WTC11 (cell line): ENCODE data around the gene ADAM17. TPM values are rescaled to one million over a fixed set of nuclear protein-coding genes. Genes with fewer than 3 reads are reported as not detected.

Experiments
- ATAC-seq: fragments of 200-7000 bp; cut with Tn5 transposase; 2 replicates; pipeline ENCODE4 v1.10.0; 2021; ENCODE audit warnings: mild to moderate bottlenecking, moderate library complexity
- CTCF ChIA-PET: fragments of 300-600 bp; sonication (Branson Sonifier 250); formaldehyde crosslinking; loops from one replicate; lab custom pipeline; 2021; ENCODE audit warnings: antibody characterized with exemption; lab: Charles Lee
- POLR2A ChIA-PET: fragments of 350-600 bp; sonication (Branson Sonifier 250); formaldehyde crosslinking; loops from one replicate; lab custom pipeline; 2021; ENCODE audit warnings: antibody characterized with exemption; lab: Charles Lee
- DNase-seq: peaks from one replicate; pipeline ENCODE4 v3.0.0; 2021; ENCODE audit warnings: low spot score
- H3K27ac Mint-ChIP-seq: 2 replicates; pipeline ENCODE4 v1.8.0; 2021; ENCODE audit warnings: mixed read lengths
- H3K27me3 Mint-ChIP-seq: 2 replicates; pipeline ENCODE4 v1.8.0; 2021; ENCODE audit warnings: low read depth, mild to moderate bottlenecking, moderate library complexity, mixed read lengths
- H3K36me3 Mint-ChIP-seq: 2 replicates; pipeline ENCODE4 v1.8.0; 2021; ENCODE audit warnings: mixed read lengths
- H3K4me1 Mint-ChIP-seq: 2 replicates; pipeline ENCODE4 v1.8.0; 2022; ENCODE audit warnings: mixed read lengths
- H3K4me3 Mint-ChIP-seq: 2 replicates; pipeline ENCODE4 v1.8.0; 2021; ENCODE audit warnings: mild to moderate bottlenecking, moderate library complexity, mixed read lengths
- H3K9me3 Mint-ChIP-seq: 2 replicates; pipeline ENCODE4 v1.8.0; 2021; ENCODE audit warnings: mixed read lengths
- ETV6 ChIP-seq: sonication (generic); formaldehyde crosslinking; IDR thresholded peaks from 2 replicates; pipeline ENCODE4 v1.8.1; 2022; ENCODE audit warnings: mild to moderate bottlenecking, missing genetic modification reagents
- FOXJ3 ChIP-seq: sonication (generic); formaldehyde crosslinking; IDR thresholded peaks from 2 replicates; pipeline ENCODE4 v1.9.0; 2021; ENCODE audit warnings: missing genetic modification reagents, mild to moderate bottlenecking, borderline replicate concordance
- GABPB1 ChIP-seq: sonication (generic); formaldehyde crosslinking; IDR thresholded peaks from 2 replicates; pipeline ENCODE4 v1.8.1; 2023; ENCODE audit warnings: mild to moderate bottlenecking, missing genetic modification reagents
- MYBL2 ChIP-seq: sonication (generic); formaldehyde crosslinking; IDR thresholded peaks from 2 replicates; pipeline ENCODE4 v1.8.1; 2023; ENCODE audit warnings: mild to moderate bottlenecking, moderate library complexity, missing genetic modification reagents
- NFATC4 ChIP-seq: fragments of 250-450 bp; sonication (Bioruptor Pico); IDR thresholded peaks from 2 replicates; pipeline ENCODE4 v1.9.0; 2021; ENCODE audit warnings: mild to moderate bottlenecking
- NFYB ChIP-seq: sonication (generic); formaldehyde crosslinking; conservative IDR thresholded peaks from 2 replicates; pipeline ENCODE4 v1.8.0; 2022; ENCODE audit warnings: low read depth, missing genetic modification reagents
- NR2C2 ChIP-seq: sonication (generic); formaldehyde crosslinking; IDR thresholded peaks from 2 replicates; pipeline ENCODE4 v1.8.0; 2022; ENCODE audit warnings: mild to moderate bottlenecking, missing genetic modification reagents
- NR3C1 ChIP-seq: sonication (generic); formaldehyde crosslinking; conservative IDR thresholded peaks from 2 replicates; pipeline ENCODE4 v1.8.1; 2023; ENCODE audit warnings: low read depth, mild to moderate bottlenecking, missing genetic modification reagents
- SOX15 ChIP-seq: fragments of 250-450 bp; sonication (Bioruptor Pico); IDR thresholded peaks from 2 replicates; pipeline ENCODE4 v1.9.0; 2021; ENCODE audit warnings: mild to moderate bottlenecking
- ZBTB43 ChIP-seq: sonication (generic); formaldehyde crosslinking; IDR thresholded peaks from 2 replicates; pipeline ENCODE4 v1.8.1; 2023; ENCODE audit warnings: mild to moderate bottlenecking, missing genetic modification reagents
- ZNF232 ChIP-seq: sonication (generic); formaldehyde crosslinking; IDR thresholded peaks from 2 replicates; pipeline ENCODE4 v1.8.0; 2022; ENCODE audit warnings: mild to moderate bottlenecking, missing genetic modification reagents
- ZNF396 ChIP-seq: fragments of 250-450 bp; sonication (Bioruptor Pico); IDR thresholded peaks from 2 replicates; pipeline ENCODE4 v1.8.0; 2021; ENCODE audit warnings: mild to moderate bottlenecking, moderate library complexity, borderline replicate concordance
- ZNF423 ChIP-seq: fragments of 250-450 bp; sonication (Bioruptor Pico); IDR thresholded peaks from 2 replicates; pipeline ENCODE4 v2.1.2; 2022; ENCODE audit warnings: mild to moderate bottlenecking, moderate library complexity
- ZNF512 ChIP-seq: sonication (generic); formaldehyde crosslinking; IDR thresholded peaks from 2 replicates; pipeline ENCODE4 v1.8.1; 2022; ENCODE audit warnings: missing genetic modification reagents, borderline replicate concordance
- ZNF532 ChIP-seq: fragments of 250-450 bp; sonication (Bioruptor Pico); IDR thresholded peaks from 2 replicates; pipeline ENCODE4 v1.9.0; 2021; ENCODE audit warnings: mild to moderate bottlenecking, borderline replicate concordance
- total RNA-seq: library from RNA; stranded (reverse); gene quantifications from 3 replicates; pipeline ENCODE4 v1.2.3, GENCODE V29; 2021
- TF ChIP-seq, protein P1 (sequence below): sonication (generic); formaldehyde crosslinking; IDR thresholded peaks from 2 replicates; pipeline ENCODE4 v1.8.0; 2023; ENCODE audit warnings: missing genetic modification reagents
- TF ChIP-seq, protein P2 (sequence below): sonication (generic); formaldehyde crosslinking; IDR thresholded peaks from 2 replicates; pipeline ENCODE4 v1.8.0; 2022; ENCODE audit warnings: mild to moderate bottlenecking, missing genetic modification reagents
- TF ChIP-seq, protein P3 (sequence below): fragments of 250-450 bp; sonication (Bioruptor Pico); IDR thresholded peaks from 2 replicates; pipeline ENCODE4 v1.9.0; 2021; ENCODE audit warnings: moderate library complexity, mild to moderate bottlenecking, inconsistent platforms, borderline replicate concordance
- TF ChIP-seq, protein P4 (sequence below): fragments of 250-450 bp; sonication (Bioruptor Pico); IDR thresholded peaks from 2 replicates; pipeline ENCODE4 v1.9.0; 2021; ENCODE audit warnings: mild to moderate bottlenecking

Gene ADAM17
- total RNA-seq, 1 experiment from 2014 or later = 25.9 TPM

- Mint-ChIP-seq H3K4me1 (no peaks in the 10 kb centered on the region), H3K9me3 (no peaks in the 10 kb centered on the region), H3K36me3 (peaks cover 66% of the 10 kb centered on the region), H3K4me3 (no peak overlapping the region), H3K27me3 (no peaks in the 10 kb centered on the region), H3K27ac (no peak overlapping the region)
- TF ChIP-seq NFATC4 (no peak), NR3C1 (CRISPR knock-in tag) (no peak)
- TF ChIP-seq, protein P1, sequence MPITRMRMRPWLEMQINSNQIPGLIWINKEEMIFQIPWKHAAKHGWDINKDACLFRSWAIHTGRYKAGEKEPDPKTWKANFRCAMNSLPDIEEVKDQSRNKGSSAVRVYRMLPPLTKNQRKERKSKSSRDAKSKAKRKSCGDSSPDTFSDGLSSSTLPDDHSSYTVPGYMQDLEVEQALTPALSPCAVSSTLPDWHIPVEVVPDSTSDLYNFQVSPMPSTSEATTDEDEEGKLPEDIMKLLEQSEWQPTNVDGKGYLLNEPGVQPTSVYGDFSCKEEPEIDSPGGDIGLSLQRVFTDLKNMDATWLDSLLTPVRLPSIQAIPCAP (CRISPR knock-in tag) = no peak
- ATAC-seq (no peak), DNase-seq (no peak)
- ChIA-PET CTCF (no interaction called here), POLR2A (no interaction called here)
Measured at GRCh38 chr2:9443526-9443925, 112.1 kb downstream of the ADAM17 start.

DNA sequence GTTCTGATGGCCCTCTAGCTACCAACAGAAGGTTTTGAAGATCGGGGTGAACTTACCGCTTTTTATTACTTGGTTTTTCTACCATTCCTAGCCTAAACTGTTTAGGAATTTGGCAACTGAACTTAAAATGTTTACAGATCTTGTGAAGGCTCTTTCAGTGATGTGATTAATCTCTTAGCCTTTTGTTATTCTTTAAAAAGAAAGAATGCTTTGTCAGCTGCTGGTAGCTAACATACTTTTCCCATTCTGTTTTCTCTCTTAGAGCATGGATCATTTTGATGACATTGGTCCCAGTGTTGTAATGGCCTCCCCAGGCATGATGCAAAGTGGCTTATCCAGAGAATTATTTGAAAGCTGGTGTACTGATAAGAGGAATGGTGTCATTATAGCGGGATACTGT, 114.1 kb downstream of the ADAM17 start:
- Mint-ChIP-seq H3K4me1 (no peaks in the 10 kb centered on the region), H3K9me3 (no peaks in the 10 kb centered on the region), H3K27ac (no peak overlapping the region), H3K36me3 (peaks cover 69% of the 10 kb centered on the region), H3K27me3 (no peaks in the 10 kb centered on the region), H3K4me3 (no peak overlapping the region)
- ATAC-seq = no peak
- DNase-seq = no peak
- ChIA-PET CTCF (no interaction called here), POLR2A (no interaction called here)
- TF ChIP-seq GABPB1 = no peak

- Mint-ChIP-seq H3K36me3 (peaks cover 67% of the 10 kb centered on the region), H3K9me3 (no peaks in the 10 kb centered on the region), H3K4me1 (no peaks in the 10 kb centered on the region), H3K4me3 (no peak overlapping the region), H3K27ac (no peak overlapping the region), H3K27me3 (no peaks in the 10 kb centered on the region)
- no peak for ATAC-seq
- no peak for TF ChIP-seq ZNF423
- TF ChIP-seq NFYB (CRISPR knock-in tag) = no peak
- TF ChIP-seq, protein P2, sequence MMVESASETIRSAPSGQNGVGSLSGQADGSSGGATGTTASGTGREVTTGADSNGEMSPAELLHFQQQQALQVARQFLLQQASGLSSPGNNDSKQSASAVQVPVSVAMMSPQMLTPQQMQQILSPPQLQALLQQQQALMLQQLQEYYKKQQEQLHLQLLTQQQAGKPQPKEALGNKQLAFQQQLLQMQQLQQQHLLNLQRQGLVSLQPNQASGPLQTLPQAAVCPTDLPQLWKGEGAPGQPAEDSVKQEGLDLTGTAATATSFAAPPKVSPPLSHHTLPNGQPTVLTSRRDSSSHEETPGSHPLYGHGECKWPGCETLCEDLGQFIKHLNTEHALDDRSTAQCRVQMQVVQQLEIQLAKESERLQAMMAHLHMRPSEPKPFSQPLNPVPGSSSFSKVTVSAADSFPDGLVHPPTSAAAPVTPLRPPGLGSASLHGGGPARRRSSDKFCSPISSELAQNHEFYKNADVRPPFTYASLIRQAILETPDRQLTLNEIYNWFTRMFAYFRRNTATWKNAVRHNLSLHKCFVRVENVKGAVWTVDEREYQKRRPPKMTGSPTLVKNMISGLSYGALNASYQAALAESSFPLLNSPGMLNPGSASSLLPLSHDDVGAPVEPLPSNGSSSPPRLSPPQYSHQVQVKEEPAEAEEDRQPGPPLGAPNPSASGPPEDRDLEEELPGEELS = no peak
- TF ChIP-seq, protein P3, sequence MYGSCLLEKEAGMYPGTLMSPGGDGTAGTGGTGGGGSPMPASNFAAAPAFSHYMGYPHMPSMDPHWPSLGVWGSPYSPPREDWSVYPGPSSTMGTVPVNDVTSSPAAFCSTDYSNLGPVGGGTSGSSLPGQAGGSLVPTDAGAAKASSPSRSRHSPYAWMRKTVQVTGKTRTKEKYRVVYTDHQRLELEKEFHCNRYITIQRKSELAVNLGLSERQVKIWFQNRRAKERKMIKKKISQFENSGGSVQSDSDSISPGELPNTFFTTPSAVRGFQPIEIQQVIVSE (CRISPR knock-in tag) = no peak
- TF ChIP-seq ZNF232 (CRISPR knock-in tag) = no peak
- no peak for TF ChIP-seq ZNF396
- no peak for TF ChIP-seq MYBL2 (CRISPR knock-in tag)
- TF ChIP-seq FOXJ3 (CRISPR knock-in tag) = no peak
- TF ChIP-seq ZNF532 = no peak
- TF ChIP-seq ZBTB43 (CRISPR knock-in tag) = no peak
- no peak for TF ChIP-seq SOX15 (CRISPR knock-in tag)
- TF ChIP-seq ZNF512 (CRISPR knock-in tag) = no peak
- TF ChIP-seq, protein P4, sequence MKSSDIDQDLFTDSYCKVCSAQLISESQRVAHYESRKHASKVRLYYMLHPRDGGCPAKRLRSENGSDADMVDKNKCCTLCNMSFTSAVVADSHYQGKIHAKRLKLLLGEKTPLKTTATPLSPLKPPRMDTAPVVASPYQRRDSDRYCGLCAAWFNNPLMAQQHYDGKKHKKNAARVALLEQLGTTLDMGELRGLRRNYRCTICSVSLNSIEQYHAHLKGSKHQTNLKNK = no peak
- TF ChIP-seq NR2C2 = no peak
- TF ChIP-seq ETV6 (CRISPR knock-in tag) = no peak
- no peak for DNase-seq
- ChIA-PET POLR2A (no interaction called here), CTCF (no interaction called here)
Measured at GRCh38 chr2:9440058-9440727, 115.4 kb downstream of the ADAM17 start.
